ENCODE measurements around the gene TSC2. TPM values are rescaled to one million over a fixed set of nuclear protein-coding genes. Genes with fewer than 3 reads are reported as not detected.

TSC2 gene
- total and polyA plus RNA-seq, 2 of the 13 experiments (the other 11 are each of a cell fraction or from before 2014, with no cell fraction given) = 19.6 to 40.4 TPM

DNA sequence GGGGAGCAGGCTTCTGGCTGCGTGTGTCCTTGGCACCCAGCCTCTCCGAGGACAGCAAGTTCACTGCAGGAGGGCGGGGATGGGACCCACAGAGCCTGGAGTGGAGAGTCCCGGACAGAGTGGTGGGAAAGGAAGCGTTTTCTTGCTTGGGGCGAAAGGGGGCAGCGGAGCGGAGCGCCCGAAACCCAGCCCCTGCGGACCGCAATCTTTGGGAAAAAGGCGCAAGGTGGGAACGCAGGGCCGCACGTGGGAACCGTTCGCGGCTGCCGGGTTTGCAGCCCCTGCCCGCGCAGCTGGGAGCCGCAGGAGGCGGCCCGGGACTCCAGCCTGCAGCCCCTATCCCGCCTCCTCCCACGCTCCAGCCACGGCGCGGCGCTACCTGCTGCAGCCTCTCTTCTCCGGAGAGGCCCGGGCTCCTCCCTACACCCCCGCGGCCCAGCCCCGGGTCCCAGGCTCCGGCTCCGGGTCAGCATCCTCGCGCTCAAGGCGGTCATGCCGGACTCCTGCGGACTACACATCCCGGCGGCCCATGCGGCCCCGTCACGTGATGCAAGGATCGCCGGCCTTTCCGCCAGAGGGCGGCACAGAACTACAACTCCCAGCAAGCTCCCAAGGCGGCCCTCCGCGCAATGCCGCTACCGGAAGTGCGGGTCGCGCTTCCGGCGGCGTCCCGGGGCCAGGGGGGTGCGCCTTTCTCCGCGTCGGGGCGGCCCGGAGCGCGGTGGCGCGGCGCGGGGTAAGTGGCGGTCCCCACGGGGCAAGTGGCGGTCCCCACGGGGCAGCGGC is at the start of gene TSC2, which contains the start of gene NTHL1 (continued):
- TF ChIP-seq, protein P1, sequence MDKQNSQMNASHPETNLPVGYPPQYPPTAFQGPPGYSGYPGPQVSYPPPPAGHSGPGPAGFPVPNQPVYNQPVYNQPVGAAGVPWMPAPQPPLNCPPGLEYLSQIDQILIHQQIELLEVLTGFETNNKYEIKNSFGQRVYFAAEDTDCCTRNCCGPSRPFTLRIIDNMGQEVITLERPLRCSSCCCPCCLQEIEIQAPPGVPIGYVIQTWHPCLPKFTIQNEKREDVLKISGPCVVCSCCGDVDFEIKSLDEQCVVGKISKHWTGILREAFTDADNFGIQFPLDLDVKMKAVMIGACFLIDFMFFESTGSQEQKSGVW (CRISPR knock-in tag; IDR thresholded peaks at IDR 0.05; ENCODE audit: borderline replicate concordance) = no peak
- TF ChIP-seq KLF6 (CRISPR knock-in tag; IDR thresholded peaks at IDR 0.05) = no peak
- no peak for TF ChIP-seq NFRKB (IDR thresholded peaks at IDR 0.05)
- TF ChIP-seq, protein P2, sequence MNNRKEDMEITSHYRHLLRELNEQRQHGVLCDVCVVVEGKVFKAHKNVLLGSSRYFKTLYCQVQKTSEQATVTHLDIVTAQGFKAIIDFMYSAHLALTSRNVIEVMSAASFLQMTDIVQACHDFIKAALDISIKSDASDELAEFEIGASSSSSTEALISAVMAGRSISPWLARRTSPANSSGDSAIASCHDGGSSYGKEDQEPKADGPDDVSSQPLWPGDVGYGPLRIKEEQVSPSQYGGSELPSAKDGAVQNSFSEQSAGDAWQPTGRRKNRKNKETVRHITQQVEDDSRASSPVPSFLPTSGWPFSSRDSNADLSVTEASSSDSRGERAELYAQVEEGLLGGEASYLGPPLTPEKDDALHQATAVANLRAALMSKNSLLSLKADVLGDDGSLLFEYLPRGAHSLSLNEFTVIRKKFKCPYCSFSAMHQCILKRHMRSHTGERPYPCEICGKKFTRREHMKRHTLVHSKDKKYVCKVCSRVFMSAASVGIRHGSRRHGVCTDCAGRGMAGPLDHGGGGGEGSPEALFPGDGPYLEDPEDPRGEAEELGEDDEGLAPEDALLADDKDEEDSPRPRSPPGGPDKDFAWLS (CRISPR knock-in tag; IDR thresholded peaks at IDR 0.05; ENCODE audit: borderline replicate concordance) = no peak
- TF ChIP-seq NFE2L1 (CRISPR knock-in tag; IDR thresholded peaks at IDR 0.05; ENCODE audit: borderline replicate concordance) = peak; percentile 16; the same call in 1 of the 2 replicates
- TF ChIP-seq, protein P3, sequence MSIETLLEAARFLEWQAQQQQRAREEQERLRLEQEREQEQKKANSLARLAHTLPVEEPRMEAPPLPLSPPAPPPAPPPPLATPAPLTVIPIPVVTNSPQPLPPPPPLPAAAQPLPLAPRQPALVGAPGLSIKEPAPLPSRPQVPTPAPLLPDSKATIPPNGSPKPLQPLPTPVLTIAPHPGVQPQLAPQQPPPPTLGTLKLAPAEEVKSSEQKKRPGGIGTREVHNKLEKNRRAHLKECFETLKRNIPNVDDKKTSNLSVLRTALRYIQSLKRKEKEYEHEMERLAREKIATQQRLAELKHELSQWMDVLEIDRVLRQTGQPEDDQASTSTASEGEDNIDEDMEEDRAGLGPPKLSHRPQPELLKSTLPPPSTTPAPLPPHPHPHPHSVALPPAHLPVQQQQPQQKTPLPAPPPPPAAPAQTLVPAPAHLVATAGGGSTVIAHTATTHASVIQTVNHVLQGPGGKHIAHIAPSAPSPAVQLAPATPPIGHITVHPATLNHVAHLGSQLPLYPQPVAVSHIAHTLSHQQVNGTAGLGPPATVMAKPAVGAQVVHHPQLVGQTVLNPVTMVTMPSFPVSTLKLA (IDR thresholded peaks at IDR 0.05) = peak; percentile 70
- TF ChIP-seq PPARG (CRISPR knock-in tag; conservative IDR thresholded peaks at IDR 0.05) = peak; percentile 47; the same call in 1 of the 2 replicates
- TF ChIP-seq MTA3 (CRISPR knock-in tag; IDR thresholded peaks at IDR 0.05) = no peak
- 0 out of 2 replicates have a peak, but pooled peaks have one; percentile 45 for TF ChIP-seq RCOR2 (CRISPR knock-in tag; IDR thresholded peaks at IDR 0.05)
- 0 out of 2 replicates have a peak, but pooled peaks have one; percentile 16 for TF ChIP-seq ZNF292 (CRISPR knock-in tag; IDR thresholded peaks at IDR 0.05; ENCODE audit: borderline replicate concordance, low read depth)
- TF ChIP-seq, protein P4, sequence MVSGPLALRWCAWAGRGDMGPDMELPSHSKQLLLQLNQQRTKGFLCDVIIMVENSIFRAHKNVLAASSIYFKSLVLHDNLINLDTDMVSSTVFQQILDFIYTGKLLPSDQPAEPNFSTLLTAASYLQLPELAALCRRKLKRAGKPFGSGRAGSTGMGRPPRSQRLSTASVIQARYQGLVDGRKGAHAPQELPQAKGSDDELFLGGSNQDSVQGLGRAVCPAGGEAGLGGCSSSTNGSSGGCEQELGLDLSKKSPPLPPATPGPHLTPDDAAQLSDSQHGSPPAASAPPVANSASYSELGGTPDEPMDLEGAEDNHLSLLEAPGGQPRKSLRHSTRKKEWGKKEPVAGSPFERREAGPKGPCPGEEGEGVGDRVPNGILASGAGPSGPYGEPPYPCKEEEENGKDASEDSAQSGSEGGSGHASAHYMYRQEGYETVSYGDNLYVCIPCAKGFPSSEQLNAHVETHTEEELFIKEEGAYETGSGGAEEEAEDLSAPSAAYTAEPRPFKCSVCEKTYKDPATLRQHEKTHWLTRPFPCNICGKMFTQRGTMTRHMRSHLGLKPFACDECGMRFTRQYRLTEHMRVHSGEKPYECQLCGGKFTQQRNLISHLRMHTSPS (CRISPR knock-in tag; IDR thresholded peaks at IDR 0.05; ENCODE audit: low read depth) = peak; percentile 74; the same call in 1 of the 2 replicates
- TF ChIP-seq ZNF383 (CRISPR knock-in tag; IDR thresholded peaks at IDR 0.05; ENCODE audit: borderline replicate concordance) = peak; percentile 81; the same call in 1 of the 2 replicates
- TF ChIP-seq AGO2 (optimal IDR thresholded peaks at IDR 0.05; ENCODE audit: low read depth, low read length) = peak; percentile 37
- no peak for TF ChIP-seq NFE2L2 (IDR thresholded peaks at IDR 0.05; ENCODE audit: low read length)
- TF ChIP-seq, protein P5, sequence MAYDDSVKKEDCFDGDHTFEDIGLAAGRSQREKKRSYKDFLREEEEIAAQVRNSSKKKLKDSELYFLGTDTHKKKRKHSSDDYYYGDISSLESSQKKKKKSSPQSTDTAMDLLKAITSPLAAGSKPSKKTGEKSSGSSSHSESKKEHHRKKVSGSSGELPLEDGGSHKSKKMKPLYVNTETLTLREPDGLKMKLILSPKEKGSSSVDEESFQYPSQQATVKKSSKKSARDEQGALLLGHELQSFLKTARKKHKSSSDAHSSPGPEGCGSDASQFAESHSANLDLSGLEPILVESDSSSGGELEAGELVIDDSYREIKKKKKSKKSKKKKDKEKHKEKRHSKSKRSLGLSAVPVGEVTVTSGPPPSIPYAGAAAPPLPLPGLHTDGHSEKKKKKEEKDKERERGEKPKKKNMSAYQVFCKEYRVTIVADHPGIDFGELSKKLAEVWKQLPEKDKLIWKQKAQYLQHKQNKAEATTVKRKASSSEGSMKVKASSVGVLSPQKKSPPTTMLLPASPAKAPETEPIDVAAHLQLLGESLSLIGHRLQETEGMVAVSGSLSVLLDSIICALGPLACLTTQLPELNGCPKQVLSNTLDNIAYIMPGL (CRISPR knock-in tag; IDR thresholded peaks at IDR 0.05; ENCODE audit: borderline replicate concordance in 1 of 2, low read depth in 1 of 2) = peak; percentile 24 to 63; a peak in 3 of 4 replicates
- TF ChIP-seq, protein P6, sequence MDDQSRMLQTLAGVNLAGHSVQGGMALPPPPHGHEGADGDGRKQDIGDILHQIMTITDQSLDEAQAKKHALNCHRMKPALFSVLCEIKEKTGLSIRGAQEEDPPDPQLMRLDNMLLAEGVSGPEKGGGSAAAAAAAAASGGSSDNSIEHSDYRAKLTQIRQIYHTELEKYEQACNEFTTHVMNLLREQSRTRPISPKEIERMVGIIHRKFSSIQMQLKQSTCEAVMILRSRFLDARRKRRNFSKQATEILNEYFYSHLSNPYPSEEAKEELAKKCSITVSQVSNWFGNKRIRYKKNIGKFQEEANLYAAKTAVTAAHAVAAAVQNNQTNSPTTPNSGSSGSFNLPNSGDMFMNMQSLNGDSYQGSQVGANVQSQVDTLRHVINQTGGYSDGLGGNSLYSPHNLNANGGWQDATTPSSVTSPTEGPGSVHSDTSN (CRISPR knock-in tag; IDR thresholded peaks at IDR 0.05; ENCODE audit: borderline replicate concordance) = no peak
- no peak for TF ChIP-seq FOXA1 (IDR thresholded peaks at IDR 0.05)
- TF ChIP-seq FOXA1 (CRISPR knock-in tag; IDR thresholded peaks at IDR 0.05) = no peak
